ENCODE measurements around the gene NRXN3.

The NRXN3 gene

GRCh38 chr14:78175412-78175811, 5.2 kb downstream of the NRXN3 start:
- DNase-seq, result no peak

- DNase-seq, result no peak
Measured at GRCh38 chr14:78178071-78178470, 7.9 kb downstream of the NRXN3 start.

- no peak for DNase-seq
Measured at GRCh38 chr14:78178971-78179370, 8.8 kb downstream of the NRXN3 start.

- DNase-seq, result no peak
Measured at GRCh38 chr14:78181270-78181669, 11.1 kb downstream of the NRXN3 start.

GRCh38 chr14:78182722-78183121, 12.5 kb downstream of the NRXN3 start:
- DNase-seq, result no peak

- no peak for DNase-seq
Measured at GRCh38 chr14:78184157-78184556, 14.0 kb downstream of the NRXN3 start.

GRCh38 chr14:78186277-78186676, 16.1 kb downstream of the NRXN3 start:
- DNase-seq, result no peak

- DNase-seq, result no peak
Measured at GRCh38 chr14:78188882-78189281, 18.7 kb downstream of the NRXN3 start.

- DNase-seq, result no peak
Measured at GRCh38 chr14:78195431-78195830, 25.3 kb downstream of the NRXN3 start.

- DNase-seq, result no peak
Measured at GRCh38 chr14:78196323-78196722, 26.1 kb downstream of the NRXN3 start.

- DNase-seq, result no peak
Measured at GRCh38 chr14:78197051-78197450, 26.9 kb downstream of the NRXN3 start.

GRCh38 chr14:78202163-78202562, 32.0 kb downstream of the NRXN3 start:
- DNase-seq, result no peak

- no peak for DNase-seq
Measured at GRCh38 chr14:78202976-78203375, 32.8 kb downstream of the NRXN3 start.

GRCh38 chr14:78207414-78207813, 37.2 kb downstream of the NRXN3 start:
- DNase-seq, result no peak

GRCh38 chr14:78220273-78220672, 50.1 kb downstream of the NRXN3 start:
- DNase-seq, result no peak

- no peak for DNase-seq
Measured at GRCh38 chr14:78222746-78223145, 52.6 kb downstream of the NRXN3 start.

GRCh38 chr14:78227248-78228077, 57.3 kb downstream of the NRXN3 start:
- no peak for DNase-seq

- DNase-seq, result no peak
Measured at GRCh38 chr14:78228702-78229327, 58.6 kb downstream of the NRXN3 start.

GRCh38 chr14:78232231-78233000, 62.2 kb downstream of the NRXN3 start:
- no peak for DNase-seq

GRCh38 chr14:78238141-78238540, 68.0 kb downstream of the NRXN3 start:
- DNase-seq, result no peak

GRCh38 chr14:78240567-78240966, 70.4 kb downstream of the NRXN3 start:
- no peak for DNase-seq

- DNase-seq, result no peak
Measured at GRCh38 chr14:78242086-78242485, 71.9 kb downstream of the NRXN3 start.

- no peak for DNase-seq
Measured at GRCh38 chr14:78243187-78243586, 73.0 kb downstream of the NRXN3 start.

- no peak for DNase-seq
Measured at GRCh38 chr14:78245238-78245637, 75.1 kb downstream of the NRXN3 start.

Measured in stimulated activated CD8-positive, alpha-beta memory T cell treated with anti-CD3 and anti-CD28 coated beads, Interleukin-4, amount 100 ng/mL, for 48 hours (primary cell).